Thyroid gland (tissue), 4 donors: Measurements from ENCODE around the gene EXPH5. TPM values are rescaled to one million over a fixed set of nuclear protein-coding genes. Genes with fewer than 3 reads are reported as not detected.

Experiments used
- DNase-seq, 2 donors: peaks; one replicate each; pipeline ENCODE4 v3.0.0-alpha.2; 2019
- H3K27ac ChIP-seq, 3 donors: fragments of 200-600 bp; sonication (generic); 1 replicate in 2 of 3; 2 replicates in 1 of 3; pipeline ENCODE4 v1.5.1; 2016 to 2019; ENCODE audit warnings: mild to moderate bottlenecking in 1 of 3, moderate library complexity in 1 of 3
- H3K27me3 ChIP-seq: fragments of 200-600 bp; sonication (generic); one replicate; pipeline ENCODE4 v1.5.1; 2019
- H3K36me3 ChIP-seq, 2 donors: fragments of 200-600 bp; sonication (generic); one replicate each; pipeline ENCODE4 v1.5.1; 2016 to 2019
- H3K4me1 ChIP-seq, 2 donors: fragments of 200-600 bp; sonication (generic); one replicate each; pipeline ENCODE4 v1.5.1; 2017 to 2019
- H3K4me3 ChIP-seq, 3 donors: fragments of 200-600 bp; sonication (generic); replicated peaks in 1 of 3; 1 replicate in 2 of 3; 2 replicates in 1 of 3; pipeline ENCODE4 v1.5.1; 2016; ENCODE audit warnings: mild to moderate bottlenecking in 1 of 3
- H3K9me3 ChIP-seq: fragments of 200-600 bp; sonication (generic); one replicate; pipeline ENCODE4 v1.5.1; 2017
- POLR2A ChIP-seq, 2 donors: fragments of 450-650 bp; IDR thresholded peaks; one replicate each; pipeline ENCODE4 v1.6.1; 2017; ENCODE audit warnings: antibody characterized with exemption in 2 of 2, mild to moderate bottlenecking in 2 of 2, moderate library complexity in 1 of 2
- WGBS, 2 donors: methylation state at CpG; one replicate each; pipeline ENCODE4 v1.1.5; 2017; 5-methylcytosine and 5-hydroxymethylcytosine counted together
- intact Hi-C: fragments of 100-400 bp; cut with DNase I; formaldehyde crosslinking; loops from one replicate; pipeline ENCODE4 v1.15.1; 2023
- total RNA-seq, 4 donors: library from RNA; depleted of rRNA; stranded (reverse); fragments of >200 nt; gene quantifications; one replicate each; pipeline ENCODE4 v1.2.3, GENCODE V29; 2016
- TF ChIP-seq, protein P1 (sequence below), 6 experiments: fragments of 200-600 bp in 3 of 6; fragments of 450-650 bp in 3 of 6; sonication (generic) in 3 of 6; IDR thresholded peaks; one replicate each; pipeline ENCODE4 v1.5.1; 2016 to 2019; ENCODE audit warnings: antibody characterized with exemption in 6 of 6, mild to moderate bottlenecking in 2 of 6, inconsistent platforms in 1 of 6, moderate library complexity in 1 of 6

EXPH5 gene
- total RNA-seq, 4 donors from 2014 or later: 4.5 to 12.2 (median 6.3) TPM

DNA sequence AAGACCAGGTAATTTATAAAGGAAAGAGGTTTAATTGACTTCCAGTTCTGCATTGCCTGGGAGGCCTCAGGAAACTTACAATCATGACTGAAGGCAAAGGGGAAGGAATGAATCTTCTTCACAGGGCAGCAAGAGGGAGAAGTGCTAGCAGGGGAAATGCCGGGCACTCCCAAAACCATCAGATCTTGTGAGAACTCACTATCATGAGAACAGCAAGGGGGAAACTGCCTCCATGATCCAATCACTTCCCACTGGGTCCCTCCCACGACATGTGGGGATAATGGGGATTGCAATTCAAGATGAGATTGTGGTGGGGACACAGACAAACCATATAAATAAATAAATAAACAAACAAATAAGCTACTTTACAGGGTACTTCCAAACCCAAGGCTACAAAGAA lies 28.8 kb upstream of the EXPH5 start:
- H3K36me3 ChIP-seq: no peaks in the 10 kb centered on the region
- no peaks in the 10 kb centered on the region for H3K4me1 ChIP-seq
- intact Hi-C loops: no loop called here
- no peak overlapping the region for H3K4me3 ChIP-seq
- TF ChIP-seq, protein P1, sequence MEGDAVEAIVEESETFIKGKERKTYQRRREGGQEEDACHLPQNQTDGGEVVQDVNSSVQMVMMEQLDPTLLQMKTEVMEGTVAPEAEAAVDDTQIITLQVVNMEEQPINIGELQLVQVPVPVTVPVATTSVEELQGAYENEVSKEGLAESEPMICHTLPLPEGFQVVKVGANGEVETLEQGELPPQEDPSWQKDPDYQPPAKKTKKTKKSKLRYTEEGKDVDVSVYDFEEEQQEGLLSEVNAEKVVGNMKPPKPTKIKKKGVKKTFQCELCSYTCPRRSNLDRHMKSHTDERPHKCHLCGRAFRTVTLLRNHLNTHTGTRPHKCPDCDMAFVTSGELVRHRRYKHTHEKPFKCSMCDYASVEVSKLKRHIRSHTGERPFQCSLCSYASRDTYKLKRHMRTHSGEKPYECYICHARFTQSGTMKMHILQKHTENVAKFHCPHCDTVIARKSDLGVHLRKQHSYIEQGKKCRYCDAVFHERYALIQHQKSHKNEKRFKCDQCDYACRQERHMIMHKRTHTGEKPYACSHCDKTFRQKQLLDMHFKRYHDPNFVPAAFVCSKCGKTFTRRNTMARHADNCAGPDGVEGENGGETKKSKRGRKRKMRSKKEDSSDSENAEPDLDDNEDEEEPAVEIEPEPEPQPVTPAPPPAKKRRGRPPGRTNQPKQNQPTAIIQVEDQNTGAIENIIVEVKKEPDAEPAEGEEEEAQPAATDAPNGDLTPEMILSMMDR (IDR thresholded peaks at IDR 0.05): no peak
- TF ChIP-seq POLR2A (IDR thresholded peaks at IDR 0.05): no peak
- DNase-seq: no peak
- H3K9me3 ChIP-seq: no peaks in the 10 kb centered on the region
- no peak overlapping the region for H3K27ac ChIP-seq
- 60 to 77% methylated on average over 2 of the region's 2 CpGs for WGBS, 2 donors
- no peaks in the 10 kb centered on the region for H3K27me3 ChIP-seq

DNA sequence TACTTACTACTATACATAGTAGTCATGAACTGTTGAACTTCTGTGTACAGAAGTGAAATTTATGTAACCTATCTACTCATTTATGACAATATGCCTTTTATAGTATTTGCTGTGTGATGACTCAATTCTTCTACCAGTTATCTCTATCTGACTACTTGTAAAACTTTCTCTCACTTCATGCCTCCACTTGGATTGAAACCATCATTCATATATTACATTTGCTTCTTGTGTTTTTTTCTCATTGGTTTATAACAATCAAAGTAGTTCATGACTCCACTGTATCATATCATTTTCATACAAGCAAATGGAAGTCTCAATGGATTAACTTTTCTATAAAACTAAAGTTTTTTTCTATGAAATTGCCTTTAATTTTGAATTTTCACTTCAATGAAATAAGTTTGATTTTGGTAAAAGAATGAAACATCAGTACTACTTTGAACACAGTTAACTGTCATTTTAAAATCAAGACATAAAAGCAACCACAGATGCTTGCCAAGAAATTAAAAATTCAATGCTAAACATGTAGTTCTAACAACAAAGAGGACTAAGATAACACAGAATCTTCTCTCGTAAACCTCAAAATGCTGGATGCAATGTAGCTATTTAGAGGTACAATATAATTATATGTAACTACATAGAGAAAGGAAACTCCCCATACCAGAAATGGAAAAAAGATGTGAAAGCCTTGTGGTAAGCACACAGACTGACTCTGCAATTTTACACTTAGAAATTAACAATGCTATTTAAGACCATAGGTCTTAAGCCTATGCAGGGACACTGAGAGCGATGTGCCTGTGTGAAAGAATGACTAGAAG lies 27.6 kb upstream of the EXPH5 start:
- no peak overlapping the region for H3K4me3 ChIP-seq
- TF ChIP-seq, protein P1 (IDR thresholded peaks at IDR 0.05): no peak
- TF ChIP-seq POLR2A (IDR thresholded peaks at IDR 0.05): no peak
- DNase-seq: no peak
- H3K36me3 ChIP-seq: no peaks in the 10 kb centered on the region
- H3K27ac ChIP-seq: no peak overlapping the region
- intact Hi-C loops: no loop called here
- no peaks in the 10 kb centered on the region for H3K4me1 ChIP-seq
- 78 to 87% methylated on average over 2 of the region's 2 CpGs for WGBS, 2 donors
- H3K9me3 ChIP-seq: no peaks in the 10 kb centered on the region
- no peaks in the 10 kb centered on the region for H3K27me3 ChIP-seq

DNA sequence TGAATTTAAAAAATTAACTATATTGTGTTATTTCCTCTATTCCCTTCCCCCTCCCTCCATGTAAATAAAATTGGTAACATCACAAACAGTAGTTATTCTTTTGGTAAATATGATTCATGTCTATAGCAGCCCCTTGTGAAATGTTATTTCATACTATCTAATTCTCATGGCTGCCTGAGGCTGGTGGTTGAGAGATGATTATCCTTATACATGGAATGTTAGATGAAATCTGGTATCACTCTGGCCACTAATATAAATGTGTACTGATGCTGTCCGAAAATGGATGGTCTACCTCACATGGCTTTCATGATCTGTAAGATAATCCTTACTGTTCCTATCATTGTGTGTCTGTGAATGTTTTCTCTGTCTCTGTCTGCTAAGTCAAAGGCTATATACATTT lies 25.0 kb upstream of the EXPH5 start:
- intact Hi-C loops: no loop called here
- 95 to 97% methylated on average over 1 of the region's 1 CpG for WGBS, 2 donors

DNA sequence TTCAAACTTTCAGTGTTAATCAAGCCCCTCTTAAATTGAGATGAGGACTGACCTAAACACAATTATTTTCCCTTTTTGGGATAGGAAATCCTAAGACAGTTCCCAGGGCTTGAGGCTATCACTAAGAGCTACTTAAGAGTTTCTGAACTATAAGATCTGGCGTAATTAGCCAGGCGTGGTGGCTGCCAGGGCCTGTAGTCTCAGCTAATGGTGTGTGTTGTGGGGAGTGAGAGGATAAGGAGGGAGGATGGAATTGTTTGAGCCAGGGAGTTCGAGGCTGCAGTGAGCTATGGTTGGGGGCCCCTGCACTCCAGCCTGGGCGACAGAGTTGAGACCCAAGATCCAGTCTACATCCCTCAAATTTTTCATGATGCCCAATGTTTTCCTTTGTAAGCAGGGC lies 23.5 kb upstream of the EXPH5 start:
- no peak for DNase-seq
- Histone ChIP-seq H3K9me3 (no peaks in the 10 kb centered on the region), H3K4me1 (no peaks in the 10 kb centered on the region), H3K27ac (no peak overlapping the region), H3K4me3 (no peak overlapping the region), H3K36me3 (no peaks in the 10 kb centered on the region), H3K27me3 (no peaks in the 10 kb centered on the region)
- TF ChIP-seq POLR2A (IDR thresholded peaks at IDR 0.05): no peak
- TF ChIP-seq, protein P1 (IDR thresholded peaks at IDR 0.05): no peak
- WGBS, 2 donors: 65 to 69% methylated on average over 4 of the region's 4 CpGs
- intact Hi-C loops: no loop called here

More for the DNA sequence above, 25.0 kb upstream of the EXPH5 start:
- no peak for TF ChIP-seq POLR2A (IDR thresholded peaks at IDR 0.05)
- TF ChIP-seq, protein P1 (IDR thresholded peaks at IDR 0.05): no peak
- no peak overlapping the region for H3K4me3 ChIP-seq
- no peaks in the 10 kb centered on the region for H3K36me3 ChIP-seq
- no peaks in the 10 kb centered on the region for H3K27me3 ChIP-seq
- no peak for DNase-seq
- no peaks in the 10 kb centered on the region for H3K9me3 ChIP-seq
- H3K27ac ChIP-seq: no peak overlapping the region
- no peaks in the 10 kb centered on the region for H3K4me1 ChIP-seq

DNA sequence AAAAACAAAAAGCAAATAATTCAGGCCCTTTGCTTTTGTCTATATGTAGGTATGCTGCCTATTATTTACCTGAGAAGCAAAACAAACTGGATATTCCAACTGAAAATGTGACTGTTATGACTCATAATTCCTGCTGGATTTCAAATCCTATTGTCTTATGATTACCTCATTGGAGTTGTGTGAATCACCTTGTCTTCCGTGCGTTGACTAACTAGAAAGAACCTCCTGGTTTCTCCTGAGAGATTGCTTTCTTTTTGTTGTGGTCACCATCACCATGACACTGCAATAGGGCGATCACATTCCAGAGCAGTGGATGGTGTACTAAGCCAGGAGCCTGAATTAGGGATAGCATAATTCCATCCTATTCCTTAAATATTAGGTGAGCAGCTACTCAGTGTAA lies 23.0 kb upstream of the EXPH5 start:
- Histone ChIP-seq H3K4me1 (no peaks in the 10 kb centered on the region), H3K4me3 (no peak overlapping the region), H3K9me3 (no peaks in the 10 kb centered on the region), H3K27ac (no peak overlapping the region), H3K27me3 (no peaks in the 10 kb centered on the region), H3K36me3 (no peaks in the 10 kb centered on the region)
- intact Hi-C loops: no loop called here
- no peak for DNase-seq
- WGBS, 2 donors: 75 to 85% methylated on average over 3 of the region's 3 CpGs
- TF ChIP-seq POLR2A (IDR thresholded peaks at IDR 0.05): no peak
- TF ChIP-seq, protein P1 (IDR thresholded peaks at IDR 0.05): no peak
